PC-3 (cell line): ENCODE data around the gene C3.

ENCODE experiments used
- CTCF ChIP-seq: fragments of 300-600 bp; sonication (generic); conservative IDR thresholded peaks from 2 replicates; pipeline ENCODE4 v1.5.1; 2017; ENCODE audit warnings: antibody characterized with exemption, low read depth, mild to moderate bottlenecking, low read length
- EZH2 ChIP-seq: fragments of 300-600 bp; sonication (generic); IDR thresholded peaks from one replicate; pipeline ENCODE4 v1.6.1; 2017; ENCODE audit warnings: antibody characterized with exemption, mild to moderate bottlenecking, low read length; ENCODE audit not compliant: unreplicated experiment
- EZH2phosphoT487 ChIP-seq: fragments of 300-600 bp; sonication (generic); IDR thresholded peaks from 2 replicates; pipeline ENCODE4 v1.6.1; 2018; ENCODE audit warnings: mild to moderate bottlenecking, antibody characterized with exemption, low read length, borderline replicate concordance

GRCh38 chr19:6677883-6678689 lies 42.4 kb downstream of the C3 start:
- TF ChIP-seq EZH2 (no peak), CTCF (no peak), EZH2phosphoT487 (no peak)
